Measurements from ENCODE around the gene TRPV5.

TRPV5 gene

DNA sequence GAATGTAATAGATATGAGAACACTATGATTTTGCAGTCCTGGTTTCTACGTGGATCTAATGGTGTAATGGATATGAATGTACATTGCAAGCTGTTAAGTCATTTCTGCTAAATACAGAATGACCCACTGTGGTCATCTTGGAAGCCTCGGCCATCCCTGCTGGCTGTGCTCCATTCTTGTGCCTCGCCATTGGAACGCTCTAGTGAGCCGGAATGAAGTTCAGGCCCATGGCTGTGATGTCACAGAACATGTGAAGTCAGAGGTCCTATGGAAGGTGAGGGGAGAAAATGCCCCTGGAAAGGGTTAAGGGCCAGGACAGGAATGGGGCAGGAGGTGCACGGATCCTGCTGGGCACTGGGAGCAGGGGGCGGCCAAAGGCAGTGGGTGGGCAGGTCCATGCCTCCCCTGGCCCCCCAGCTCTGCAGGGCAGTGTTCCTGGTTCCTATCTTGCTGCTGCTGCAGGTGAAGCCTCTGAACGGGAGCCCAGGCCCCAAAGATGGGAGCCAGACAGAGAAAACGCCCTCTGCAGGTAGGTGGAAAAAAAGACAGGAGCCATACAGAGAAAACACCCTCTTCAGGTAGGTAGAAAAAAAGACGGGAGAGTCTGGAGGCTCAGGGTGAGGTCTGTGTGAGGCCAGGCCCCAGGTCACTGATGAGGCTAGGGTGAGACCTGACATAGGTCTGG, 5.8 kb upstream of the TRPV5 start, which contains the start of gene LLCFC1:
Gene LLCFC1, plus strand, starts transcription at position 259 of the 685 bp plus-strand sequence. Its CDS starts 138 bp downstream, at position 397.
- DNase-seq, result no peak

DNA sequence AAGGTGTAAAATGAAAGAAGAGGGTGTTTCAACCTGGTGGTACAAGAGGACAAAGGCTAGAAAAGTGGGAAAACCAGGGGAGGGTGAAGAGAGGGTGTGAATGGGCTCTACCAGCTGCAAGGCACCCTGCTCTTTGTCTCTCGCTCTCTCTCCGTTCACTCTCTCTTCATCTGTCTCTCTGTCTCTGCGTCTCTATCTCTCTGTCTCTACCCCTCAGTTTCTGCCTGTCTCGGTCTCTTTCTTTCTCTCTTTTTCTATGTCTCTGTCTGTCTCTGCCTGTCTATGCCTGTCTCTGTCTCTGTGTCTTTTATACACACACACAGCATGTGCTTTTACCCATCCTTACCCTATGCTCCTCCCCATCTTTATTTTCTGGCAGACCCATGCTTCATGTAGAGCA, 5.1 kb upstream of the TRPV5 start:
- no peak for DNase-seq

DNA sequence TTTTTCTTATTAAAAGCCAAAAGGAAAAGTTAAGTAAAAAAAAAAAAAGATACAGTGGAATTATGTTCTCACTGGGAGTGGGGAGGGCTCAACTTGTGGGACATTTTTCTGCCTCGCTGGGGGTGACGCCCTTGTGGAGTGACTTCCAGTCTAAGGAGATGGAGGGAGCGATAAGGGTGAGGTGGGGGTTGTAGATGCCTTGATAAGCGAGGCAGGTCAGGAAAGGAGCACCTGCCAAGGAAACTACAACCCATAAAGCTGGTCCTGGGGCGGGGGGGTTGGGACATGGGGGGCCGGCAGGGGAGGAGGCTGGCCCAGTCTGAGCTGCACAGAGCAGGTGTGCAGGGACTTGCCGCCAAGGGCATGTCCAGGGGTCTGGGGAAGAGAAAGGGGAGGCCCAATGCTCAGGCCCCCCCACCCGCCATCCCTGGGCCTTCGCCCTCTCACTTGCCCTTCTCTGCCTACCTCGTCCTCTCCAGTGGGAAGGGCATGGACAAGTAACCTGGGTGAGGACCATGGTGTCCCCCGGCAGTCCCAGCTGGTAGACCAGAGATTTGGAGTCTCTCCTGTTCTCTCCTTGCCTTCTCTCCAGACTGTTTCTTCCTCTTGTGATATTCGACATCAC, 2.5 kb upstream of the TRPV5 start:
- no peak for DNase-seq

DNA sequence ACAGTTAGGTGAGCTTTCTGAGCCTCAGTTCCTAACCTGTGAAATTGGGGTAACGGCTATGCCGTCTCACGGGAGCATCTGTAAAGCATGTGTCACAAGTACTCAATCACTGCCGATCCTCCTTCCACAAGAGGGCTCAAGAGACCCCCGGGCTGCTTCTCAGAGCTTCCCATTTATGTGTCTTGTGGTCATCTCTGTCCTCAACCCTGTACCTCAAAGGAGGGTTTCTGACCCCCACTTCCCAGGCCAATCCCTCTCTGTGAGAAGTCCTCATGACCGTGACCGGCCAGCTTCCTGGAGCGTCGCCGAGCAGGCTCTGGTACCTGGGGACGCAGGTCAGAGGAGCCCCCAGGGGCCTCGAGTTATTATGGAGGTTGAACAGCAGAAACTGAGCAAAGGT, 510 bp upstream of the TRPV5 start:
- DNase-seq, result no peak

DNA sequence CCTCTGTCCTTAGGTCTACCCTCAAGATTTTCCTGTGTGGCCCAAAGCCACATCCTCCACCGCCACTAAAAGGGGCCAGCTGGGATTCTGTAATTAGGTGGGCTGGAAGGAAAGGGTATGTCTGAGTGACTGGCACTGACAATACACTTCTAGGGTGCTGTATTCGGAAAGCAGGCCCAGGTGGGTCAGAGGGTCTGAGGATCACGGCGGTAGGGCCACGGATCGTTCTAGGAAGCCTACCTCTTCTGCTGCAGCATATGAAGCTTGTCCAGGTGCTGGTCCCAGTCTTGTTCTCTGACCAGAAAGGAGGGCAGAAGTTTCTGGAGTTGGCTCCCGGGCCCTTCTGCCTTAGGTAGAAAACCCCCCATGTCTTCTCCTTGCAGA, 462 bp downstream of the TRPV5 start:
- DNase-seq, result no peak

DNA sequence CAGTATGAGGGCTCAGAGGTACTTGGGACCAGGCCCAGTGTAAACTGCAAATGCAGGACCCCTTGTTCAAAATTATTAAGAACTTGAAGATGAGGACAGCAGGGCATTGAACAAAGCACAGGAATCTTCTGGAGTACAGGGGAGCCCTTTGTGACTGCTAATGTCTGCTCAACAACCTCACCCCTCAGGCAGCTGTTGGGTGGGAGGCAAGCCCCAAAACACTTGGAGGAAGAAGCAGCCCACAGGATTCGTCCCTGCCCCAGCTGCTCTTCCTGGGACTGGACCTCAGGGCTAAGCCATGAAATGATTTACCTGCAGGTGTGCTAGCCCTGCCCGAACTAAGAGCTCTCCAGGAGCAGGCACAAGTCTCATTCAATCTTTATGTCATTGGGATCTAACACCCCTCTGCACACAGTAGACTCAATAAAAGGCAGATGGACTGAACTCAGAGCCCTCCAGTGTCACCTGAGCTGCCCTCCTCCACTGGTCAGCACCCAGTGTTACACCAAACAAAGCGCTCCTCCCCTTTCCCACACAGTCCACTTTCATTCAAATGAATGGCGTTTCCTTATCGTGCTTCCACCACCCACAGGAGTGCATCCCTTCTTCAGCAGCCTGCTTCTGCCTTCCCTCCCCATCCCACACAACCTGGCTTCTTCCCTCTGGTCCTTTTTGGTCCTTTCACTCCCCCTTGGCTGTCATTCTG, 1.0 kb downstream of the TRPV5 start:
- no peak for DNase-seq

DNA sequence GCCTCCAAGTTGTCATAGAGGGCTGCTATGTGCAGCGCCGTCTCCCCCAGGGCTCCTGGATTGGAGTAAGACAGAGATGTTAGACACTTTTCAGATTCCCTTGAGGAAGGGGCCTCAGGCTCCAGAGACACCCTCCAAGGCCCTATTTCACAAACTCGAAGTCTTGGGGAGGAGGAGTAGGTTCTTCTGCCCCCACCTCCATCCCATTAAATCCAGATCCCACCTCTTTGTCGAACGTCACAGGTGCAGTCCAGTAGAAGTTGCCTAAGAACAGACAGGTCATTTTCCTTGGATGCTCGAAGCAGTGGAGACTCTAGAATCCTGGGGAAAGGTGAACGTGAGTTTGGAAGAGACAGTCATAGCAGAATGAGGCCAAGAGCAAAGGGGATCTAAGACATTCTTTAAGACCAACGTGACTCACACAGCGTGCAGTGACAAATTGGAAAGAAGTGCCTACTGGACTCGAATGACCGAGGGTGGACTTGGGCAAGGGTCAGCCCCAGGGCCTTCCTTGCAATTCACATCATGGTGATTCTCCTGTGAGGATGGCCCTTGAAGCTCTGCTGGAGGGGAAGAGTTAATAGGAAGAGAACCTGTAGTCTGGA, 3.3 kb downstream of the TRPV5 start:
- DNase-seq, result no peak

DNA sequence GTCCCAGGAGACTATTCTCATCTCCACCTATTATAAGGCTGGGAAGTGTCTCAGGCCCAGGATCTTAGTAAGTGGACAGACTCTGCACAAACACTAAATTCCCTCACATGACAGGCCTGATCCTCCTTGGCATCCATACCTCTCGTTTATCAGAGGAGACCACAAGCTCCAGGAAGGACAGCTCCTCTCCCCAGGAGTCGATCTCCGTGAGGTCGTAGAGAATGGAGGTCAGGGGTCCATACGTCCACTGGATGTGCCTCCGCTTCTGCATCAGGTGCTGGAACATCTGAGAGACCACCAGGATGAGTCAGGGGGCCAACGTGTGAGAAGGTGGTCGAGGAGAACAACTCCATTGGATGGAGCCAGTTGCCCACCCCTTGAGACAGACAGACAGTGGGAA, 5.6 kb downstream of the TRPV5 start:
- no peak for DNase-seq

DNA sequence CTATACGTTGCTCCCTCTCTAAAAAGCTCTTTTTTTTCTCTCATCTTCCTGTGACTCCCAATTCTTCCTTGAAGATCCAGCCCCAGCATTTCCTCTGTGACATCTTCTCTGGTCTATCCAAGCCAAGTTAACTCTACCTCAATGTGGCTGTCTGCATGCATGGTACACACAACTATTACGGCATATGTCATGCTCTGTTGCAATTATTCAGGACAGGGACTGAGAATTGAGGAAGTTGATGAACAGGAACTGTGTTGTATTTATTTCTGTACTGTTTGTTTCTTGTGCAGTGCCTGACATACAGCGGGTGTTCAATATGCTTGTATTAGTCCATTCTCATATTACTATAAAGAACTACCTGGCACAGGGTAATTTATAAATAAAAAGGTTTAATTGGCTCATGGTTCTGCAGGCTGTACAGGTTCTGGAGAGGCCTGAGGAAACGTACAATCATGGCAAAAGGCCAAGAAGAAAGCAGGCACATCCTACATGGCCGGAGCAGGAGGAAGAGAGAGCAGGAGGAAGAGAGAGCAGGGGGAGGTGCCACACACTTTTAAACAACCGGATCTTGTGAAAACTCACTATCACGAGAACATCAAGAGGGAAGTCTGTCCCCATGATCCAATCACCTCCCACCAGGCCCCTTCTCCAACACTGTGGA, 6.3 kb downstream of the TRPV5 start:
- DNase-seq, result no peak

DNA sequence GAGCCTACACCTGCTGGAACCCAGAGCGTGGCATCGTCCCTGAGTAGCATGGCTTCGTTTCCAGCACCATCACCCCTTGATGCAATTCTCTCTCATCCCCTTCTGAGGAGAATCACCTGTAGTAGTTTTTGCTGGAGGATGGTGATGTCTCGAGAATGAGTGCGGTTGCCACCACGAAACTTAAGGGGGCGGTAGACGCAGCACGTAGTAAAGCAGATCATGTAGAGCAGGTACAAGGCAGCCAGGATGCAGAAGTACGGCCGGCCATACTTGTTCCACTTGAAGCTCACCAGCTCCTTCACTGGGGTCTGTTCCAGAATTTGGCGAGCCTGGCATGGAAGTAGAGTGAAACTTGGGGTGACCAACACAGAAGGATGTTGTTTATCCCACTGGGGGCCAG, 8.1 kb downstream of the TRPV5 start:
- DNase-seq, result no peak

DNA sequence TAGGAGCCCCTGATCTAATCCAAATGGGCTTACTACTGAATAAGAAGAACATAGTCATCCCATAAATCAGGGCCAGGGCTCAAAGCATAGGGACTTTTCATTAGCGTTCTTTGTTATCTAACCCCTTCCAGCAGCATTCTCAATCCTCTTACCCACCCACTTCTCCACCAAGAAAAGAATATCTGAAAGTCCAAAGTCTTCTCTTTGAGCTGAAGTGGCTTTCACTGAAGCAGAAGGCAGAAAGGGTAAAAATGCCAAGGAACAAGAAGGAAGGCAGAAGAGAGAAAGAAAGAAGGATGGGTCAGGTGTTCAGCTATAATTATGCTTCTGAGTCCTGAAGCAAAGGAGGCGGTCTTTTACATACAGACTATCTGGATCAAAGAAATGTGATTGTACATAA, 10.2 kb downstream of the TRPV5 start:
- DNase-seq, result no peak

DNA sequence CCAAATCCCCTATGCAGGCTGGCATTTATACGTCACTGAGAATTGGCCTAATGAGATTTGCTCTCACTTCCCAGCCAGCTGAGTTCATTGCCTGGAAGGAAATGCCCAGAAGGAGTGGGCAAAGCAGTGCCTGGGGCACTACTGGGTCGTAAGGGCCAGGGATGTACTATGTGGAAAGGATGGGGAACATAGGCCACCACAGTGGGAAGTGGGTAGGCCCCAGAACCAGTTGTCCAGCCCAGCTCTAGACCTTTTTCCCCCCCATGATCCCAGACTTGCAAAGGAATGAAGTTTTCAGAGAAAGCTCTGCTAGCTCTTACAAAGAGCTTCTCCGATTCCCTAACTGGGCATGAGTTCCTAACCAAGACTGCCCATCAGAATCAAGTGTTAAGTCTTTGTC, 13.9 kb downstream of the TRPV5 start:
- DNase-seq, result no peak

DNA sequence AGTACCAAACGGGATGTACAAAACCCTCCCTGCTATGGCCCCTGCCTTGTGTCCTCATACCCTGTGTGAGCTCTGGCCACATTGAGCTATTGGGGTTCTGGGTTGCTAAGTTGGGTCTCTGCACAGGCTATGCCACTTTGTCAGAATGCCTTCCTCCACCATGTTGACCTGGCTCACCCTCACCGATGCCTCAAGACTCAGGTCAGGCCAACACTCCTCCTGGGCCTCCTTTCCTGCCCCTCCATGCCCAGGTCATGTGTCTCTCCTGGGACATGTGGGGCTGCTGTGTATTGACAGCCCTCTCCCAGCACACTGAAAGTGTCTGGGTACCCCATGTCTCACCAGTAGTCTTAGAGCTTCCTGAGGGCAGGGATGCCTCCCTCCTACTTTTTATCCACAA, 14.6 kb downstream of the TRPV5 start:
- DNase-seq, result no peak

DNA sequence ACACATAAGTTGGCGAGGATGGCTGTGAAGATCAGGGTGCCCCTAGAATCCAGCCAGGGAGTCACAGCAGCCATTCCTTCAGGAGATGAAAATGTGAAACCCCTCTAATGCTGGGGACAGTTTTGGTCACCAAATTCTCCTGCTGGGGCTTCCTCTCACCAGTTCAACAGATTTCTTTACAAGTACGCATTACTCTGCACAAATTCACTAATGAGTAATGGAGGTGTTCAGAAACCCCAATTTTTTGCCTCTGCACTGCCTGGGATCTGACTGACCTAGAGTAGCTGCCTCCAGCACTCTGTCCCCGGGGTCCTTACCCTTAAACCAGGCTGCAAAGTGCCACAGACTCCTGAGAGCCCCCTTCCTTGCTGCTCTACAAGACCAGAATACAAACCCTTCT, 16.1 kb downstream of the TRPV5 start:
- DNase-seq, result no peak

DNA sequence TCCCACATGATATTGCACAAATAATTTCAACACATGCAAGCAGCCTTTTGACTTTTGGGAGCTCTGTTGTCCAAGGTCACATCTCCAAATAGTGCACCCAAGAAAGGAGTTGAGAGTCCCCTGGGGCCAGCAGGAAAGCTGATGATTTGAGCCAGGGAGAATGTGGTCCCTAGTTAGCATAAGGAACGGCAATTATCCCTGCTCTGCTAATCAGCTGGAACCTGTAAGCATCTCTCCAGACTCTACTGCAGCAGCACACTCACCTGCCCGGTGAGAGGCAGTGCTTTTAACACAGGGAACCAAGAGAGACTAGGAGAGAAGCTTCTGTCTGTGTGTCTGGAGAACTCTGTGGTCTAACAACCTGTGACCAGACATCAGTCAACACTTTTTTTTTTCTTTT, 17.0 kb downstream of the TRPV5 start:
- no peak for DNase-seq

DNA sequence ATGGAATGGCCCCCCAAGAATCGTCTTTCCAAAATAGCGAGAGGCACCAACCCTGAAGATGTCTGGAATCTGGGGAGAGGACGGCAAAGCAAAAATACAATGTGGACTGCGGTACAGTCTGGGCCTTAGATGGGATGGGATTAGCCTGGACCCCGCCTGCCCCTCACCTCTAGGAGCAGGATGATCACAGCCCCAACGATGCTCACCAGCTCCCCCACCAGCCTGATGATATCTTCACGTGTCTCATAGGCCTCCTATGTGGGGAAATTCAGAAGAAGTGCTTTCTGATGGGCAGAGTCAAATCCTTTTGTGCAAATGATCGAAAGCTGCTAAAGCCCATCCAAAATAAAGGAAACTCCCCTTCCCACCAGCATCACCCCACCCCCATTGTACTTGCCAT, 18.2 kb downstream of the TRPV5 start:
- no peak for DNase-seq

DNA sequence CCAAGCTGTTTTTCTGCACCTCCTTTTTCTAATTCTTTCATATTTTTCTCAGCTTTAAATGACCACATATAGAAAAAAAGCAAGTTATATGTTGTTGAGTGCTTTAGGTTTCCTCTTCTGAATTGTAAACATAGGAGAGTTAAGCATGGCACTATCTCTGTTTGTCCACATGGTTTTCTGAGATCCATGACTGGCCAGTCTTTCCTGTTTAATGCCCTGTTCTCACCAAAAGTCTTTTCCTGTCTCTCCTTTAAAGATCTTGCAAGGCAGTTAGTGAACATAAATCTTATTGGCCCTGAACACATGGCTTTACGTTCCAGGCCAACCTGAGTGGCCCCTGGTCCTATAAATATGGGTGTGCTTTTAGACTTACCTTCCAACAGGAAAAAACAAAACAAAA, 19.4 kb downstream of the TRPV5 start:
- DNase-seq, result no peak

DNA sequence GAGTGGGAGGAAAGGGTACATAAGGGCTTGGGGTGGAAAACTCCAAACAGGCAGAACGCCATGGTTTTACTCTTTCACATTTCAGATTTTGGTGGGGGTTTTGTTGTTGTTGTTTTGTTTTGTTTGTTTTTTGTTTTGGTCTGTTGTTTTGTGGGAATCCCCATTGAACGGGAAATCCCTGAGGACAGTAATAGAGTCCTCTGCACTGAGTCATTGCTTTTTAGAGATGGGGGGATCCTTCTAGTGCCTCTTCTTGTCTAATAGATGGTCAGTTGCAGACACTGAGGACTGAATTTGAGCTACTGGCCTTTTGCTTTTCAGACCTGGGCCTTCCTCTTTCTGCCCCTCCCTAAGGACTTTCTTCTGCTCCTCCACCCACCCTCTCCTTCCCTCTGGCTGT, 20.0 kb downstream of the TRPV5 start:
- DNase-seq, result no peak

DNA sequence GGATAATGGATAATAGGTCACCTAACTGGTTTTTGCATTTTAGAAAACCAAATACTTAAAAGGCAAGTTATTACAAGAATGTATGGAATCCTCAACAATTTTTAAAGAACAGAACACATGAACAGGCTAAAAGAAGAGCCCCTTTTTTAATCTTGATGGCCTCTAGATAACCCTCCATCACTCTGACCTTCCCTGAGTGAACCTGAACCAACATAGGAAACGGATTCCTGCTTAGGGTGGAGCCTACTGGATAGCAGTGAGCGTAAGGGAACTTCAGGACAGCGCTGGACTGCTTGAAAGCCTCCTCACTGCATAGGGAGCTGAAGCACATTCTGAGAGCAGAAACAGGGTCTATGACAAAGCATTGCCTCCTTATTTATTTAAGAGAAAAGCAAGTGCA, 20.5 kb downstream of the TRPV5 start:
- no peak for DNase-seq

DNA sequence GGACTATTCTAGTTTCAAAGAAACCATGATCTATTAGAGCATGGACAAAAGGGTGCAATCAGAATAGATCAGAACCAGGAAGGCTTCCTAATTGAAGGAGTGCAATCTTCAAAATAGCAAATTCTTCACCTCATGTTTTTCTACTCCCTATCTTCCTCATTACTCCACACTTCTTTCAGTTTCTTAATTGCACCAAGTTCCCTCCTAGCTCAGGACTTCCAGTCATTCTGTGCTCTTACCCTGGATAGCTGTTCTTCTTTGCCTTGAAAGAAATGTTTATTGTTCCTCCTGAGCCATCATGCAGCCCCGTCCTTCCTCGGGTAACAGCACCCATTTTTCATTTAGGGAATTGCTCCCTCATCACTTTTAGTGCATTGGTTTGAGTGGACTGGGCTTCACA, 23.1 kb downstream of the TRPV5 start:
- DNase-seq, result no peak

DNA sequence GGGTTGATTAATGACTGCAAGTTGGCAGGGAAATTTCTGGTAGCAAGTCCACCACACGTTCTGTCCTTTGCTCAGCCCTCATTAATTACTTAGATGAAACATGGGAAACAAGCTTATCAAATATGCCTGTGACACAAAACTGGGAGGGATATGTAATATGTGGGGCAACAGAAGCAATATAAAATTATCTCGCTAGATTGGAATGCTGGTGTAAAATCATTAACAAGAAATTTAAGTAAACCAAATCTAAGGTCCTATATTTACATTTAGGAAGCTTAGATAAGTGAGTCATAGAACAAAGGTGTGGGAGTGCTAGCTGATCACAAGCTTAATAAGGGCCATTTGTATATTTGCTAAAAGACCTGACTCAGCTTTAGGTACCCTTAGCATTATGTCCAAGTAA, 23.5 kb downstream of the TRPV5 start:
- DNase-seq, result no peak

DNA sequence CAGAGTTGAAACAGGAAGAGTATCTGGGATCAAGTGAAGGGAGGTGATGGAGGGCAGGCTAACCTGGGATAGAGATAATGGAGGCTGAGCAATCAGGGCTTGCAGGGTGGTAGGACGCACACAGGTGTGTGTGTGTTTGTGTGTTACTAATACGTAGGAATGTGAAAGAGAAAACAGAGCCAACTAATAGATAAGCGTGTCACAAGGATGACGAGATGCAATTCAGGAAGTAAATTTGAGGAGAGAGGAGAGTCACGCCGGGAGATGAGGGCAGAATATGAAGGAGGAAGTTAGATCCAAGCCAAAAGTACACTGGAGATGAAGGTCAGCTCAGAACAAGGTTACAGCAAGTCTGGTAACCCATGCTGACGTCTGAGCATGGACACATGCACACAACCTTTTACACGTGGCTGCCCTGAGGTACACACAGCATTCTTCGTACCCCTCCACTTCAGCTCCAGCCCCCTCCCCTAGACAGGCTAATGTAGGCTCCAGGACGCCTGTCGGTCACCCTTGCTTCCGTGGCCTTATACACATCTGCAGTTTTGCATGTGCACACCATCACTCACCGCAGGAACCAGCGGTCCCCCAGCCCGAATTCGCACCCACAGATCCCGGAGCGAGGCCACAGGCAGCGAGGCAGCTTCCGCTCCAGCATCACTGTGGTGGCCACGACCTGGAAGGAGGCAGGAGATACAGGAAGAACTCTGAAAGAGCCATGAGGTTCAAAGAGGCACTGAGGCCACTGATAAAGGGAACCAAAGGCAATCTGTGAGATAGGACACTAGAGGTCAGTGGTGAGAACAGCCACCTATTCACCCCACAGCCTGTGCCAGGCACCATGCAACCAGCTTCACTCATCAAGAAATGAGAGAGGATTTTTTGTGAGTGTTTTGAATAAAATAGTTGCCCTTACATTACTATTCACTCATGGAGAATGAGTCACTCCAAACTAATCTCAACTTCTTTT, 24.3 kb downstream of the TRPV5 start:
- DNase-seq, result no peak

All from NCI-H1048 (cell line).